Neural cell (in vitro differentiated cells): ENCODE results near the gene MALRD1.

Experiments used
- CTCF ChIP-seq: fragments of 450-650 bp; IDR thresholded peaks from 2 replicates; pipeline ENCODE4 v1.5.1; 2014; ENCODE audit warnings: antibody characterized with exemption, mild to moderate bottlenecking, moderate library complexity; ENCODE audit not compliant: poor library complexity, severe bottlenecking
- EZH2 ChIP-seq: fragments of 200-600, 300-800 bp; shearing (Covaris generic), sonication (generic); IDR thresholded peaks from 2 replicates; pipeline ENCODE4 v1.6.1; 2014; ENCODE audit warnings: antibody characterized with exemption, low read length, borderline replicate concordance, mild to moderate bottlenecking; ENCODE audit not compliant: insufficient read depth, poor library complexity, severe bottlenecking
- MXI1 ChIP-seq: fragments of 450-650 bp; conservative IDR thresholded peaks from 2 replicates; pipeline ENCODE4 v1.6.1; 2014; ENCODE audit warnings: antibody characterized with exemption, mild to moderate bottlenecking; ENCODE audit not compliant: poor library complexity, severe bottlenecking
- POLR2AphosphoS5 ChIP-seq: IDR thresholded peaks from 2 replicates; pipeline ENCODE4 v1.6.1; 2012
- RAD21 ChIP-seq: fragments of 450-650 bp; conservative IDR thresholded peaks from 2 replicates; pipeline ENCODE4 v1.6.1; 2014; ENCODE audit warnings: antibody characterized with exemption, mild to moderate bottlenecking, moderate library complexity
- REST ChIP-seq: IDR thresholded peaks from 2 replicates; pipeline ENCODE4 v1.6.1; 2012; ENCODE audit warnings: borderline replicate concordance

GRCh38 chr10:19316204-19316870 lies 267.7 kb downstream of the MALRD1 start:
- TF ChIP-seq RAD21 = no peak
- no peak for TF ChIP-seq CTCF
- no peak for TF ChIP-seq POLR2AphosphoS5
- no peak for TF ChIP-seq REST
- TF ChIP-seq EZH2 = no peak
- no peak for TF ChIP-seq MXI1
